ENCODE measurements around the gene RHOC. TPM values are rescaled to one million over a fixed set of nuclear protein-coding genes. Genes with fewer than 3 reads are reported as not detected.

The RHOC gene
- total RNA-seq, 1 experiment from 2014 or later, result 154 TPM

- ChIA-PET RAD21 (ENCODE audit: low non-redundant PET in 1 of 2, low total read pairs in 2 of 2, uncharacterized antibody in 2 of 2, unreplicated experiment in 2 of 2) (no interaction called here), CTCF (no interaction called here), POLR2A (no interaction called here)
- H3K4me1 ChIP-seq (ENCODE audit: control insufficient read depth in 1 of 2, insufficient read depth in 2 of 2, low read length in 2 of 2), result no peaks in the 10 kb centered on the region
- DNase-seq (ENCODE audit: low read depth, low spot score) (no peak), ATAC-seq (no peak)
- no peak overlapping the region for H2AFZ ChIP-seq (ENCODE audit: low read depth, low read length, poor library complexity, severe bottlenecking)
- no peak overlapping the region for H3K4me3 ChIP-seq (replicated peaks in 1 of 2; ENCODE audit: low read depth in 1 of 2, low read length in 2 of 2)
- H3K9me2 ChIP-seq (ENCODE audit: insufficient read depth), result no peaks in the 10 kb centered on the region
- BruUV-seq (replicated peaks), result no TSS peak
- intact Hi-C loops (cut with micrococcal nuclease), result no loop called here
- TF ChIP-seq EZH2phosphoT487 (IDR thresholded peaks at IDR 0.05; ENCODE audit: borderline replicate concordance) (no peak), ZNF274 (IDR thresholded peaks at IDR 0.05; ENCODE audit: low read depth, low read length) (no peak), RAD21 (IDR thresholded peaks at IDR 0.05; ENCODE audit: low read depth) (no peak), ZBTB33 (IDR thresholded peaks at IDR 0.05; ENCODE audit: extremely low read depth, insufficient replicate concordance, low read length) (no peak), POLR2A (IDR thresholded peaks at IDR 0.05; ENCODE audit: borderline replicate concordance, extremely low read depth, insufficient read depth, insufficient read length) (no peak), TCF7L2 (IDR thresholded peaks at IDR 0.05; ENCODE audit: borderline replicate concordance, extremely low read depth, insufficient read depth, insufficient read length) (no peak), CEBPB (IDR thresholded peaks at IDR 0.05; ENCODE audit: low read depth) (no peak), SIN3A (IDR thresholded peaks at IDR 0.05; ENCODE audit: low read depth) (no peak), ELF1 (IDR thresholded peaks at IDR 0.05; ENCODE audit: borderline replicate concordance, low read depth) (no peak), CTCF (IDR thresholded peaks at IDR 0.05 in 2 of 3, conservative IDR thresholded peaks at IDR 0.05 in 1 of 3; ENCODE audit: borderline replicate concordance in 1 of 3, insufficient read depth in 1 of 3, low read depth in 2 of 3, low read length in 2 of 3) (no peak), ZFX (IDR thresholded peaks at IDR 0.05) (no peak), EZH2 (IDR thresholded peaks at IDR 0.05) (no peak), MAX (IDR thresholded peaks at IDR 0.05) (no peak), FOSL1 (IDR thresholded peaks at IDR 0.05; ENCODE audit: low read depth) (no peak), JUND (IDR thresholded peaks at IDR 0.05) (no peak), SRF (IDR thresholded peaks at IDR 0.05; ENCODE audit: low read depth) (no peak), EGR1 (IDR thresholded peaks at IDR 0.05; ENCODE audit: low read depth) (no peak)
- no peak overlapping the region for H3K27ac ChIP-seq (ENCODE audit: low read depth, low read length)
- H3K4me2 ChIP-seq (ENCODE audit: low read length), result no peak overlapping the region
- no peak overlapping the region for H3K9ac ChIP-seq (ENCODE audit: low read length)
- H3K79me2 ChIP-seq (ENCODE audit: insufficient read depth, low read length), result no peaks in the 10 kb centered on the region
- H3K36me3 ChIP-seq (ENCODE audit: control insufficient read depth in 1 of 2, insufficient read depth in 2 of 2, low read length in 2 of 2), result no peaks in the 10 kb centered on the region
- no peaks in the 10 kb centered on the region for H4K20me1 ChIP-seq (ENCODE audit: insufficient read depth)
- no peaks in the 10 kb centered on the region for H3K9me3 ChIP-seq (ENCODE audit: control insufficient read depth in 1 of 2, insufficient read depth in 1 of 2, low read depth in 1 of 2, low read length in 2 of 2)
- H3K27me3 ChIP-seq (ENCODE audit: insufficient read depth, low read length), result no peaks in the 10 kb centered on the region
Measured at GRCh38 chr1:112748396-112748795, 41.5 kb upstream of the RHOC start.

All from HCT116 (cell line).